GM04503 (cell line): ENCODE data around the gene IL11RA.

Experiments used
- DNase-seq: peaks from one replicate; pipeline ENCODE4 v3.0.0-alpha.2; 2012; ENCODE audit warnings: low read depth

Gene IL11RA

GRCh38 chr9:34654323-34655051, 2.5 kb downstream of the IL11RA start:
- no peak for DNase-seq

GRCh38 chr9:34655394-34655793, 3.4 kb downstream of the IL11RA start:
- DNase-seq = no peak

- no peak for DNase-seq
Observed at GRCh38 chr9:34656992-34657391, 5.0 kb downstream of the IL11RA start.

GRCh38 chr9:34658461-34658860, 6.5 kb downstream of the IL11RA start:
- no peak for DNase-seq

- no peak for DNase-seq
Observed at GRCh38 chr9:34659592-34660253, 7.7 kb downstream of the IL11RA start.

- DNase-seq = no peak
Observed at GRCh38 chr9:34662526-34663302, 10.7 kb downstream of the IL11RA start, which contains the start of gene CCL27. Gene CCL27 (minus strand): TSS chr9:34662657. CDS start chr9:34662633, 24 bp downstream.

- DNase-seq = no peak
Observed at GRCh38 chr9:34663303-34663605, 11.3 kb downstream of the IL11RA start.

GRCh38 chr9:34664281-34665066, 12.5 kb downstream of the IL11RA start:
- no peak for DNase-seq

- DNase-seq = no peak
Observed at GRCh38 chr9:34665067-34665380, 13.0 kb downstream of the IL11RA start.

GRCh38 chr9:34665381-34666250, 13.6 kb downstream of the IL11RA start:
- no peak for DNase-seq

GRCh38 chr9:34669809-34670562, 18.0 kb downstream of the IL11RA start:
- DNase-seq = no peak

GRCh38 chr9:34671307-34671706, 19.3 kb downstream of the IL11RA start:
- DNase-seq = no peak

- no peak for DNase-seq
Observed at GRCh38 chr9:34674440-34674839, 22.5 kb downstream of the IL11RA start.

- no peak for DNase-seq
Observed at GRCh38 chr9:34675048-34675714, 23.2 kb downstream of the IL11RA start.

- DNase-seq = no peak
Observed at GRCh38 chr9:34675869-34676268, 23.9 kb downstream of the IL11RA start.

GRCh38 chr9:34684145-34684544, 32.2 kb downstream of the IL11RA start:
- DNase-seq = no peak

GRCh38 chr9:34684816-34685215, 32.8 kb downstream of the IL11RA start:
- DNase-seq = no peak

GRCh38 chr9:34685591-34685990, 33.6 kb downstream of the IL11RA start:
- DNase-seq = peak; percentile 62

GRCh38 chr9:34686231-34686630, 34.2 kb downstream of the IL11RA start:
- DNase-seq = no peak

- no peak for DNase-seq
Observed at GRCh38 chr9:34686732-34687131, 34.7 kb downstream of the IL11RA start.
